H9 (cell line): Measurements from ENCODE around the gene SUPT3H. TPM values are rescaled to one million over a fixed set of nuclear protein-coding genes. Genes with fewer than 3 reads are reported as not detected.
"Not testable (repeated sequence)": the region's sequence is repeated elsewhere in the genome, so short reads cannot be mapped to it uniquely, and the experiment has no call there.

ENCODE experiments used
- DNase-seq: peaks from one replicate; pipeline ENCODE4 v3.0.0-alpha.2; 2017
- H2AFZ ChIP-seq: one replicate; pipeline ENCODE4 v1.6.1; 2013; ENCODE audit warnings: mild to moderate bottlenecking, low read length, control low read depth, moderate library complexity
- H2AK5ac ChIP-seq: 2 replicates; pipeline ENCODE4 v1.6.1; 2013; ENCODE audit warnings: low read length, control low read depth, mixed read lengths; ENCODE audit not compliant: insufficient read length
- H2BK120ac ChIP-seq: one replicate; pipeline ENCODE4 v1.6.1; 2013; ENCODE audit warnings: low read depth, mild to moderate bottlenecking, low read length, control low read depth, inconsistent platforms; ENCODE audit not compliant: poor library complexity, severe bottlenecking
- H2BK12ac ChIP-seq: 2 replicates; pipeline ENCODE4 v1.6.1; 2013; ENCODE audit warnings: low read length, control low read depth, mixed read lengths, low read depth; ENCODE audit not compliant: insufficient read length
- H2BK15ac ChIP-seq: 2 replicates; pipeline ENCODE4 v1.6.1; 2013; ENCODE audit warnings: low read depth, low read length, control low read depth
- H2BK20ac ChIP-seq: one replicate; pipeline ENCODE4 v1.6.1; 2013; ENCODE audit warnings: low read depth, mild to moderate bottlenecking, low read length, control low read depth, inconsistent platforms; ENCODE audit not compliant: poor library complexity, severe bottlenecking
- H2BK5ac ChIP-seq: 2 replicates; pipeline ENCODE4 v1.6.1; 2013; ENCODE audit warnings: low read length, control low read depth, mixed read lengths; ENCODE audit not compliant: insufficient read length
- H3K14ac ChIP-seq: 2 replicates; pipeline ENCODE4 v1.6.1; 2013; ENCODE audit warnings: low read length, control low read depth; ENCODE audit not compliant: insufficient read depth
- H3K18ac ChIP-seq: 2 replicates; pipeline ENCODE4 v1.6.1; 2013; ENCODE audit warnings: low read depth, mild to moderate bottlenecking, mixed read lengths, low read length, control low read depth; ENCODE audit not compliant: insufficient read length
- H3K23ac ChIP-seq: 2 replicates; pipeline ENCODE4 v1.6.1; 2013; ENCODE audit warnings: low read length, control low read depth, mixed read lengths, low read depth; ENCODE audit not compliant: insufficient read length
- H3K23me2 ChIP-seq: 2 replicates; pipeline ENCODE4 v1.6.1; 2013; ENCODE audit warnings: low read depth, mild to moderate bottlenecking, mixed read lengths, low read length, control low read depth; ENCODE audit not compliant: insufficient read length, poor library complexity, severe bottlenecking
- H3K27ac ChIP-seq: 2 replicates; pipeline ENCODE4 v1.5.1; 2013; ENCODE audit warnings: low read length, control low read depth, mixed read lengths, low read depth; ENCODE audit not compliant: insufficient read length
- H3K27me3 ChIP-seq: 2 replicates; pipeline ENCODE4 v1.6.1; 2013; ENCODE audit warnings: low read length, control low read depth, inconsistent platforms; ENCODE audit not compliant: insufficient read depth
- H3K4ac ChIP-seq: 2 replicates; pipeline ENCODE4 v1.6.1; 2013; ENCODE audit warnings: low read depth, mild to moderate bottlenecking, control low read depth, inconsistent platforms, low read length, moderate library complexity
- H3K4me1 ChIP-seq: 2 replicates; pipeline ENCODE4 v1.6.1; 2013; ENCODE audit warnings: low read length, control low read depth, inconsistent platforms; ENCODE audit not compliant: insufficient read depth
- H3K4me2 ChIP-seq: 2 replicates; pipeline ENCODE4 v1.6.1; 2013; ENCODE audit warnings: low read length, control low read depth, mixed read lengths; ENCODE audit not compliant: insufficient read length, insufficient read depth
- H3K56ac ChIP-seq: 2 replicates; pipeline ENCODE4 v1.6.1; 2013; ENCODE audit warnings: low read depth, mild to moderate bottlenecking, mixed read lengths, low read length, control low read depth; ENCODE audit not compliant: insufficient read length
- H3K79me1 ChIP-seq: 2 replicates; pipeline ENCODE4 v1.6.1; 2013; ENCODE audit warnings: low read depth, mild to moderate bottlenecking, moderate library complexity, low read length, control low read depth, inconsistent platforms; ENCODE audit not compliant: insufficient read depth, poor library complexity, severe bottlenecking
- H3K79me2 ChIP-seq: 2 replicates; pipeline ENCODE4 v1.6.1; 2013; ENCODE audit warnings: low read length, control low read depth, inconsistent platforms; ENCODE audit not compliant: insufficient read depth
- H3K9ac ChIP-seq: 2 replicates; pipeline ENCODE4 v1.6.1; 2013; ENCODE audit warnings: low read length, control low read depth, mixed read lengths; ENCODE audit not compliant: insufficient read length; ENCODE audit errors: extremely low read depth
- H3K9me3 ChIP-seq: one replicate; pipeline ENCODE4 v1.6.1; 2013; ENCODE audit warnings: low read depth, low read length, inconsistent platforms; ENCODE audit not compliant: control insufficient read depth
- H3T11ph ChIP-seq: one replicate; pipeline ENCODE4 v1.6.1; 2013; ENCODE audit warnings: mild to moderate bottlenecking, low read length, control low read depth, inconsistent platforms
- H4K20me1 ChIP-seq: one replicate; pipeline ENCODE4 v1.6.1; 2013; ENCODE audit not compliant: control insufficient read depth, insufficient read length, insufficient read depth
- H4K5ac ChIP-seq: 2 replicates; pipeline ENCODE4 v1.6.1; 2013; ENCODE audit warnings: low read depth, mild to moderate bottlenecking, mixed read lengths, low read length, control low read depth; ENCODE audit not compliant: insufficient read length
- H4K8ac ChIP-seq: replicated peaks from 2 replicates; pipeline ENCODE4 v1.6.1; 2013; ENCODE audit warnings: low read length, control low read depth, mixed read lengths, low read depth; ENCODE audit not compliant: insufficient read length
- H4K91ac ChIP-seq: 2 replicates; pipeline ENCODE4 v1.6.1; 2013; ENCODE audit warnings: low read depth, mild to moderate bottlenecking, moderate library complexity, mixed read lengths, low read length, control low read depth; ENCODE audit not compliant: insufficient read length
- H3K27ac Mint-ChIP-seq, 3 experiments: 2 replicates in 2 of 3; 3 replicates in 1 of 3; pipeline ENCODE4 v1.8.0; 2020 to 2021; ENCODE audit warnings: mixed read lengths in 3 of 3, mild to moderate bottlenecking in 1 of 3, moderate library complexity in 1 of 3
- H3K27me3 Mint-ChIP-seq: 2 replicates; pipeline ENCODE4 v1.8.0; 2021; ENCODE audit warnings: low read depth, mild to moderate bottlenecking, moderate library complexity, mixed read lengths
- H3K36me3 Mint-ChIP-seq, 3 experiments: 2 replicates in 2 of 3; 3 replicates in 1 of 3; pipeline ENCODE4 v1.8.0; 2020 to 2021; ENCODE audit warnings: low read depth in 3 of 3, mixed read lengths in 3 of 3; ENCODE audit not compliant: insufficient read depth in 1 of 3
- H3K4me1 Mint-ChIP-seq, 2 experiments: 2 replicates each; pipeline ENCODE4 v1.8.0; 2020; ENCODE audit warnings: mixed read lengths in 2 of 2
- H3K4me3 Mint-ChIP-seq, 2 experiments: 2 replicates in 1 of 2; 3 replicates in 1 of 2; pipeline ENCODE4 v1.8.0; 2020 to 2021; ENCODE audit warnings: mild to moderate bottlenecking in 2 of 2, mixed read lengths in 2 of 2, moderate library complexity in 1 of 2
- H3K9me3 Mint-ChIP-seq, 2 experiments: 2 replicates in 1 of 2; 3 replicates in 1 of 2; pipeline ENCODE4 v1.8.0; 2020; ENCODE audit warnings: mild to moderate bottlenecking in 2 of 2, mixed read lengths in 2 of 2, moderate library complexity in 1 of 2
- total RNA-seq: library from RNA; stranded (reverse); gene quantifications from 2 replicates; pipeline ENCODE4 v1.2.1, GENCODE V29; 2021

Gene SUPT3H
- total RNA-seq, 1 experiment from 2014 or later: 22.5 TPM

- not testable (repeated sequence) for H2BK15ac ChIP-seq, H3K27me3 ChIP-seq, H3K9ac ChIP-seq, H3K27ac Mint-ChIP-seq, H3K23ac ChIP-seq, H3T11ph ChIP-seq, H3K9me3 ChIP-seq, H2AK5ac ChIP-seq, DNase-seq, H3K18ac ChIP-seq, H3K27me3 Mint-ChIP-seq, H3K4me2 ChIP-seq, H2BK20ac ChIP-seq, H4K5ac ChIP-seq, H4K91ac ChIP-seq, H3K27ac ChIP-seq, H3K4ac ChIP-seq, H3K9me3 Mint-ChIP-seq, H3K23me2 ChIP-seq, H3K14ac ChIP-seq, H3K56ac ChIP-seq, H2BK12ac ChIP-seq, H3K79me1 ChIP-seq, H2AFZ ChIP-seq, H3K36me3 Mint-ChIP-seq, H2BK5ac ChIP-seq, H3K4me1 ChIP-seq, H3K4me3 Mint-ChIP-seq, H4K20me1 ChIP-seq, H3K79me2 ChIP-seq, H2BK120ac ChIP-seq, H4K8ac ChIP-seq, H3K4me1 Mint-ChIP-seq
Measured at GRCh38 chr6:44876638-44877037, 501.1 kb downstream of the SUPT3H start.
